Measurements from ENCODE around the gene STK36.

GRCh38 chr2:218626369-218626768, 45.5 kb upstream of the STK36 start:
- no peak for TF ChIP-seq CTCF (IDR thresholded peaks at IDR 0.05)
- no peak for TF ChIP-seq POLR2A (IDR thresholded peaks at IDR 0.05)
